Measurements from ENCODE around the gene RXRB.

The RXRB gene

DNA sequence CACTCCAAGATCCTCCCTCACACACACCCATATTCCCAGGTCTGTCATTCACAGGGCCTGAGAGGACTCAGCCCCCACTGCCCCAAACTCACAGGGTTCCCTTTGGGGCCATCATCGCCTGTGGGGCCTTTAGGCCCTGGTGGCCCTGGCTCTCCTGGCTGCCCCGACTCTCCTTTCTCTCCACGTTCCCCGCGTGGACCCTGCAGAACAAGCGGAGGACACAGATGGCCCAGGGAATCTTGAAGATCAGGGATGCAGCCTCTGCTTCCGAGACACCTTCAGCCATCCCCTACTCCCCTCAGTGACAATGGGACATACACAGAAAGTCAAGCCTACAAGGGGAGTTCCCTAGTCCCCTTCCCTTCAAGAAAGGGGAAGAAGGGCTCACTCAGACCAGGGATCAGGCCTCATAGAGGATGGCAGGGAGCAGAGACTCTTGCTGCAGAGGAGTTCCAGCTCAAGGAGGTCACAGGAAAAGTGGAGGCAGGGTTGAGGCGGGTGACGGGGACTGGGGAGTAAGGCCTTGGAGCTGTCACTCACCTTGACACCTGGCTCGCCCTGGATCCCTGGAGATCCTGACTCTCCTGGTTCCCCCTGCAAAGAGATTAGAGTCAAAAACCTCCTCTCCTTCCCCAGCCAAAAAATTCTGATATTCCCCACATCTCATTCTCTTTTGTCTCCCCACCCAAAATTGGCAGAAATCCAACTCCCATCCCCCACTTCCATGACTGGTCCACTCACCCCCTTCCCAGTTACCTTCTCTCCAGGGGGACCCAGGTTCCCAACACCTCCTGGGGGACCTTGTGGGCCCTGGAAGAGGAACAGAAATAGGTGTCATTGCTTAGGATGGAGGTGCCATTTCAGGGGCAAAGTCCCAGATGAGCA, 30.9 kb downstream of the RXRB start:
- ATAC-seq, result no peak
- TF ChIP-seq PATZ1 (CRISPR knock-in tag; IDR thresholded peaks at IDR 0.05; ENCODE audit: borderline replicate concordance), result no peak

DNA sequence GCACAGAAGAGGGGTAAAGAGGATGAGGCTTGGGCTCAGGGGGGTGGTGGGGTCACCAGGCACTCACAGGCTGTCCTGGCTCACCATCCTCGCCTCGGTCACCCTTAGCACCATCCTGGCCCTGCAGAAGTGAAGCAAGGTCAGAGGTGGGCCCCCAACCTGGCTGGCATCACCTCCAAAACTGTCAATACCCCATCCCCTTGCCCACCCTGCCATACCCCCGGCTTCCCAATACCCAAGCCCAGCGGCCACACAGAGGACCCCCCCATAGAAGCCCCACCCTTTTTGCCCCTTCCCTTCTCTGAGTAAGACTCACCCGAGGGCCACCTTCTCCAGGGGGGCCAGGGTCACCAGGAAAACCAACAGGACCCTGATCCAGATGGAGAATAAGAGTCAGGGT, 31.8 kb downstream of the RXRB start:
- no peak for TF ChIP-seq CSDC2 (CRISPR knock-in tag; IDR thresholded peaks at IDR 0.05)
- TF ChIP-seq GLIS3 (CRISPR knock-in tag; IDR thresholded peaks at IDR 0.05), result no peak
- TF ChIP-seq RARB (CRISPR knock-in tag; IDR thresholded peaks at IDR 0.05), result no peak
- no peak for TF ChIP-seq BACH2 (CRISPR knock-in tag; IDR thresholded peaks at IDR 0.05; ENCODE audit: borderline replicate concordance)
- no peak for TF ChIP-seq ZNF70 (CRISPR knock-in tag; IDR thresholded peaks at IDR 0.05)
- TF ChIP-seq CSRNP3 (CRISPR knock-in tag; IDR thresholded peaks at IDR 0.05), result no peak
- no peak for TF ChIP-seq PPARA (CRISPR knock-in tag; IDR thresholded peaks at IDR 0.05; ENCODE audit: borderline replicate concordance)
- no peak for TF ChIP-seq OSR1 (CRISPR knock-in tag; IDR thresholded peaks at IDR 0.05)
- TF ChIP-seq, protein P1, sequence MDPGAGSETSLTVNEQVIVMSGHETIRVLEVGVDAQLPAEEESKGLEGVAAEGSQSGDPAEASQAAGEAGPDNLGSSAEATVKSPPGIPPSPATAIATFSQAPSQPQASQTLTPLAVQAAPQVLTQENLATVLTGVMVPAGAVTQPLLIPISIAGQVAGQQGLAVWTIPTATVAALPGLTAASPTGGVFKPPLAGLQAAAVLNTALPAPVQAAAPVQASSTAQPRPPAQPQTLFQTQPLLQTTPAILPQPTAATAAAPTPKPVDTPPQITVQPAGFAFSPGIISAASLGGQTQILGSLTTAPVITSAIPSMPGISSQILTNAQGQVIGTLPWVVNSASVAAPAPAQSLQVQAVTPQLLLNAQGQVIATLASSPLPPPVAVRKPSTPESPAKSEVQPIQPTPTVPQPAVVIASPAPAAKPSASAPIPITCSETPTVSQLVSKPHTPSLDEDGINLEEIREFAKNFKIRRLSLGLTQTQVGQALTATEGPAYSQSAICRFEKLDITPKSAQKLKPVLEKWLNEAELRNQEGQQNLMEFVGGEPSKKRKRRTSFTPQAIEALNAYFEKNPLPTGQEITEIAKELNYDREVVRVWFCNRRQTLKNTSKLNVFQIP (CRISPR knock-in tag; IDR thresholded peaks at IDR 0.05; ENCODE audit: borderline replicate concordance, low read depth), result no peak
- no peak for ATAC-seq

DNA sequence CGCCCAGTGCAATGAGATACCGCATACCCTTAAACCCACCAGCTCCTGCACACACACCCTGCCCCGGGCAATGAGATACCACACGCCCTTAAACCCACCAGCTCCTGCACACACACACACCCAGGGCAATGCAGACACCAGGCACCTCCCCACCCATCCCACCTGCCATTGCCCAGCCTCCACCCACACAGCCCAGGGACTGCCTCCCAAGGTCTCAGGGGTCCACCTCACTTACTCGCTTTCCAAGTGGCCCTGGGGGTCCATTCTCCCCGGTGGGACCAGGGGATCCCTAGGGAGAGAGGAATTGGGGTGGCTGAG, 32.2 kb downstream of the RXRB start:
- TF ChIP-seq ZFP30 (CRISPR knock-in tag; IDR thresholded peaks at IDR 0.05) (no peak), ZNF70 (CRISPR knock-in tag; IDR thresholded peaks at IDR 0.05) (no peak), PPARA (CRISPR knock-in tag; IDR thresholded peaks at IDR 0.05; ENCODE audit: borderline replicate concordance) (no peak), ZNF565 (CRISPR knock-in tag; conservative IDR thresholded peaks at IDR 0.05; ENCODE audit: low read depth) (no peak), GLIS3 (CRISPR knock-in tag; IDR thresholded peaks at IDR 0.05) (no peak), BACH2 (CRISPR knock-in tag; IDR thresholded peaks at IDR 0.05; ENCODE audit: borderline replicate concordance) (no peak), ESRRG (CRISPR knock-in tag; IDR thresholded peaks at IDR 0.05) (no peak), RARB (CRISPR knock-in tag; IDR thresholded peaks at IDR 0.05) (no peak), CSRNP3 (CRISPR knock-in tag; IDR thresholded peaks at IDR 0.05) (no peak), ZC3H10 (CRISPR knock-in tag; IDR thresholded peaks at IDR 0.05) (no peak), TCF4 (CRISPR knock-in tag; IDR thresholded peaks at IDR 0.05; ENCODE audit: borderline replicate concordance) (no peak), CSDC2 (CRISPR knock-in tag; IDR thresholded peaks at IDR 0.05) (no peak), TOX (CRISPR knock-in tag; IDR thresholded peaks at IDR 0.05; ENCODE audit: borderline replicate concordance) (no peak), SNAI2 (CRISPR knock-in tag; IDR thresholded peaks at IDR 0.05) (no peak)
- TF ChIP-seq, protein P2, sequence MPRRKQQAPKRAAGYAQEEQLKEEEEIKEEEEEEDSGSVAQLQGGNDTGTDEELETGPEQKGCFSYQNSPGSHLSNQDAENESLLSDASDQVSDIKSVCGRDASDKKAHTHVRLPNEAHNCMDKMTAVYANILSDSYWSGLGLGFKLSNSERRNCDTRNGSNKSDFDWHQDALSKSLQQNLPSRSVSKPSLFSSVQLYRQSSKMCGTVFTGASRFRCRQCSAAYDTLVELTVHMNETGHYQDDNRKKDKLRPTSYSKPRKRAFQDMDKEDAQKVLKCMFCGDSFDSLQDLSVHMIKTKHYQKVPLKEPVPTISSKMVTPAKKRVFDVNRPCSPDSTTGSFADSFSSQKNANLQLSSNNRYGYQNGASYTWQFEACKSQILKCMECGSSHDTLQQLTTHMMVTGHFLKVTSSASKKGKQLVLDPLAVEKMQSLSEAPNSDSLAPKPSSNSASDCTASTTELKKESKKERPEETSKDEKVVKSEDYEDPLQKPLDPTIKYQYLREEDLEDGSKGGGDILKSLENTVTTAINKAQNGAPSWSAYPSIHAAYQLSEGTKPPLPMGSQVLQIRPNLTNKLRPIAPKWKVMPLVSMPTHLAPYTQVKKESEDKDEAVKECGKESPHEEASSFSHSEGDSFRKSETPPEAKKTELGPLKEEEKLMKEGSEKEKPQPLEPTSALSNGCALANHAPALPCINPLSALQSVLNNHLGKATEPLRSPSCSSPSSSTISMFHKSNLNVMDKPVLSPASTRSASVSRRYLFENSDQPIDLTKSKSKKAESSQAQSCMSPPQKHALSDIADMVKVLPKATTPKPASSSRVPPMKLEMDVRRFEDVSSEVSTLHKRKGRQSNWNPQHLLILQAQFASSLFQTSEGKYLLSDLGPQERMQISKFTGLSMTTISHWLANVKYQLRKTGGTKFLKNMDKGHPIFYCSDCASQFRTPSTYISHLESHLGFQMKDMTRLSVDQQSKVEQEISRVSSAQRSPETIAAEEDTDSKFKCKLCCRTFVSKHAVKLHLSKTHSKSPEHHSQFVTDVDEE (CRISPR knock-in tag; IDR thresholded peaks at IDR 0.05), result no peak
- no peak for ATAC-seq

All from SK-N-SH treated with all-trans-retinoic acid at 6 μM for 48 hours (cell line).